Activated CD4-positive, alpha-beta T cell treated with anti-CD3 and anti-CD28 coated beads, Interleukin-2, amount 50 U/mL, for 48 hours (primary cell): ENCODE measurements around the gene ZDHHC8.

Source experiments
- DNase-seq, 2 experiments: peaks; one replicate each; pipeline ENCODE4 v3.0.0-alpha.2; 2020

Gene ZDHHC8

GRCh38 chr22:20167643-20168322 lies 36.2 kb downstream of the ZDHHC8 start:
- no peak for DNase-seq

- no peak for DNase-seq
Measured at GRCh38 chr22:20169253-20169822, 37.7 kb downstream of the ZDHHC8 start.

GRCh38 chr22:20170170-20170569 lies 38.6 kb downstream of the ZDHHC8 start:
- DNase-seq: no peak

GRCh38 chr22:20171288-20172140 lies 39.9 kb downstream of the ZDHHC8 start:
- no peak for DNase-seq

GRCh38 chr22:20172141-20172613 lies 40.6 kb downstream of the ZDHHC8 start:
- no peak for DNase-seq

- no peak for DNase-seq
Measured at GRCh38 chr22:20173246-20173645, 41.6 kb downstream of the ZDHHC8 start.

GRCh38 chr22:20173772-20174171 lies 42.2 kb downstream of the ZDHHC8 start:
- no peak for DNase-seq

GRCh38 chr22:20174785-20175596 lies 43.4 kb downstream of the ZDHHC8 start:
- DNase-seq: no peak

- DNase-seq: no peak
Measured at GRCh38 chr22:20175597-20175900, 43.9 kb downstream of the ZDHHC8 start.

- no peak for DNase-seq
Measured at GRCh38 chr22:20176421-20177085, 44.9 kb downstream of the ZDHHC8 start.

- DNase-seq: no peak
Measured at GRCh38 chr22:20177217-20177911, 45.8 kb downstream of the ZDHHC8 start.

GRCh38 chr22:20178075-20178914 lies 46.7 kb downstream of the ZDHHC8 start:
- DNase-seq: no peak

GRCh38 chr22:20178915-20179227 lies 47.3 kb downstream of the ZDHHC8 start:
- no peak for DNase-seq

GRCh38 chr22:20179455-20180244 lies 48.0 kb downstream of the ZDHHC8 start:
- no peak for DNase-seq

- DNase-seq: no peak
Measured at GRCh38 chr22:20180245-20180630, 48.6 kb downstream of the ZDHHC8 start.

- no peak for DNase-seq
Measured at GRCh38 chr22:20180640-20181039, 49.0 kb downstream of the ZDHHC8 start.

GRCh38 chr22:20181194-20181883 lies 49.7 kb downstream of the ZDHHC8 start:
- DNase-seq: no peak

- no peak for DNase-seq
Measured at GRCh38 chr22:20181884-20182236, 50.3 kb downstream of the ZDHHC8 start.

- DNase-seq: no peak
Measured at GRCh38 chr22:20182365-20182764, 50.8 kb downstream of the ZDHHC8 start.

GRCh38 chr22:20183101-20183500 lies 51.5 kb downstream of the ZDHHC8 start:
- no peak for DNase-seq
